ENCODE results near the gene BORCS5.
"Not testable (repeated sequence)": the region's sequence is repeated elsewhere in the genome, so short reads cannot be mapped to it uniquely, and the experiment has no call there.

BORCS5 gene

GRCh38 chr12:12356896-12357718 is at the start of gene BORCS5:
Gene BORCS5, plus strand, starts transcription at chr12:12357078. Its CDS starts 374 bp downstream, at chr12:12357452.
- DNase-seq (ENCODE audit: low read depth in 3 of 3), result peak; percentile 96 to 97 (median 97)

GRCh38 chr12:12310695-12311094 is 46.2 kb upstream of the BORCS5 start:
- not testable (repeated sequence) for DNase-seq (ENCODE audit: low read depth in 3 of 3)

GRCh38 chr12:12315838-12316237 is 41.0 kb upstream of the BORCS5 start:
- no peak for DNase-seq (ENCODE audit: low read depth in 3 of 3)

GRCh38 chr12:12319451-12320183 is 37.3 kb upstream of the BORCS5 start:
- DNase-seq (ENCODE audit: low read depth in 3 of 3), result no peak

GRCh38 chr12:12323118-12323517 is 33.8 kb upstream of the BORCS5 start:
- no peak for DNase-seq (ENCODE audit: low read depth in 3 of 3)

- no peak for DNase-seq (ENCODE audit: low read depth in 3 of 3)
Measured at GRCh38 chr12:12323591-12323990, 33.3 kb upstream of the BORCS5 start.

GRCh38 chr12:12326262-12326661 is 30.6 kb upstream of the BORCS5 start:
- no peak for DNase-seq (ENCODE audit: low read depth in 3 of 3)

- no peak for DNase-seq (ENCODE audit: low read depth in 3 of 3)
Measured at GRCh38 chr12:12327802-12328201, 29.1 kb upstream of the BORCS5 start.

GRCh38 chr12:12331244-12331771 is 25.6 kb upstream of the BORCS5 start:
- no peak for DNase-seq (ENCODE audit: low read depth in 3 of 3)

GRCh38 chr12:12331896-12332295 is 25.0 kb upstream of the BORCS5 start:
- DNase-seq (ENCODE audit: low read depth in 3 of 3), result no peak

- no peak for DNase-seq (ENCODE audit: low read depth in 3 of 3)
Measured at GRCh38 chr12:12333407-12334366, 23.2 kb upstream of the BORCS5 start.

GRCh38 chr12:12334367-12335040 is 22.4 kb upstream of the BORCS5 start:
- DNase-seq (ENCODE audit: low read depth in 3 of 3), result peak; percentile 13 to 26 (median 21)

GRCh38 chr12:12336049-12336411 is 20.8 kb upstream of the BORCS5 start:
- no peak for DNase-seq (ENCODE audit: low read depth in 3 of 3)

GRCh38 chr12:12336511-12336910 is 20.4 kb upstream of the BORCS5 start:
- no peak for DNase-seq (ENCODE audit: low read depth in 3 of 3)

GRCh38 chr12:12338527-12339168 is 18.2 kb upstream of the BORCS5 start:
- DNase-seq (ENCODE audit: low read depth in 3 of 3), result no peak

- DNase-seq (ENCODE audit: low read depth in 3 of 3), result peak in 2 of 3 experiments; percentile 8 to 27
Measured at GRCh38 chr12:12349711-12350665, 6.9 kb upstream of the BORCS5 start, which contains the start of gene MANSC1. Gene MANSC1, minus strand, starts transcription at chr12:12350242. Its CDS starts 6,928 bp downstream, at chr12:12343314.

- DNase-seq (ENCODE audit: low read depth in 3 of 3), result no peak
Measured at GRCh38 chr12:12350868-12351463, 5.9 kb upstream of the BORCS5 start.

- not testable (repeated sequence) for DNase-seq (ENCODE audit: low read depth in 3 of 3)
Measured at GRCh38 chr12:12351468-12352185, 5.3 kb upstream of the BORCS5 start.

Data from stimulated activated CD4-positive, alpha-beta T cell treated with anti-CD3 and anti-CD28 coated beads, TNF-alpha, amount 100 ng/mL, for 4 hours (primary cell).